ENCODE measurements around the gene NDUFS5. TPM values are rescaled to one million over a fixed set of nuclear protein-coding genes. Genes with fewer than 3 reads are reported as not detected.
"Not testable (repeated sequence)": the region's sequence is repeated elsewhere in the genome, so short reads cannot be mapped to it uniquely, and the experiment has no call there.

The NDUFS5 gene
- total RNA-seq, 2 donors from 2014 or later = 192 to 243 TPM

DNA sequence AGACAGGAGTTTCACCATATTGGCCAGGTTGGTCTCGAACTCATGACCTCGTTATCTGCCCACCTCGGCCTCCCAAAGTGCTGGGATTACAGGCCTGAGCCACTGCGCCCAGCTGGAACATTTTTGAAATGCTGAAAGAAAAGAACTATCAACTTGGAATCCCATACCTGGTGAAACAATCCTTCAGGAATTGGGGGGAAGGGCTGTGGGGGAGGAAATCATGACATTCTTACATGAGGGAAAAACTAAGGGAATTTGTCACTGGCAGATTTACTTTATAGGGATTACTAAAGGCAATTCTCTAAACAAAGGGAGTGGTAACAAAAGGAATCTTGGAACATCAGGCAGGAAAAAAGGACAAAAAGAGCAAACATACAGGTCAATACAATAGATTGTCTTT is 25.8 kb downstream of the NDUFS5 start:
- no peaks in the 10 kb centered on the region for H3K27me3 ChIP-seq
- no peaks in the 10 kb centered on the region for H3K36me3 ChIP-seq (replicated peaks in 1 of 2; ENCODE audit: insufficient read depth in 1 of 2, low read depth in 2 of 2)
- no peak for TF ChIP-seq POLR2A (IDR thresholded peaks at IDR 0.05)
- TF ChIP-seq, protein P1, sequence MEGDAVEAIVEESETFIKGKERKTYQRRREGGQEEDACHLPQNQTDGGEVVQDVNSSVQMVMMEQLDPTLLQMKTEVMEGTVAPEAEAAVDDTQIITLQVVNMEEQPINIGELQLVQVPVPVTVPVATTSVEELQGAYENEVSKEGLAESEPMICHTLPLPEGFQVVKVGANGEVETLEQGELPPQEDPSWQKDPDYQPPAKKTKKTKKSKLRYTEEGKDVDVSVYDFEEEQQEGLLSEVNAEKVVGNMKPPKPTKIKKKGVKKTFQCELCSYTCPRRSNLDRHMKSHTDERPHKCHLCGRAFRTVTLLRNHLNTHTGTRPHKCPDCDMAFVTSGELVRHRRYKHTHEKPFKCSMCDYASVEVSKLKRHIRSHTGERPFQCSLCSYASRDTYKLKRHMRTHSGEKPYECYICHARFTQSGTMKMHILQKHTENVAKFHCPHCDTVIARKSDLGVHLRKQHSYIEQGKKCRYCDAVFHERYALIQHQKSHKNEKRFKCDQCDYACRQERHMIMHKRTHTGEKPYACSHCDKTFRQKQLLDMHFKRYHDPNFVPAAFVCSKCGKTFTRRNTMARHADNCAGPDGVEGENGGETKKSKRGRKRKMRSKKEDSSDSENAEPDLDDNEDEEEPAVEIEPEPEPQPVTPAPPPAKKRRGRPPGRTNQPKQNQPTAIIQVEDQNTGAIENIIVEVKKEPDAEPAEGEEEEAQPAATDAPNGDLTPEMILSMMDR (IDR thresholded peaks at IDR 0.05) = no peak
- WGBS, 2 donors = 90 to 92% methylated on average over 4 of the region's 4 CpGs
- no peak overlapping the region for H3K4me3 ChIP-seq
- no peak for ATAC-seq
- no peak for DNase-seq
- H3K9me3 ChIP-seq = no peaks in the 10 kb centered on the region
- H3K4me1 ChIP-seq = no peaks in the 10 kb centered on the region
- H3K27ac ChIP-seq = no peak overlapping the region
- intact Hi-C loops (cut with DNase I) = no loop called here

DNA sequence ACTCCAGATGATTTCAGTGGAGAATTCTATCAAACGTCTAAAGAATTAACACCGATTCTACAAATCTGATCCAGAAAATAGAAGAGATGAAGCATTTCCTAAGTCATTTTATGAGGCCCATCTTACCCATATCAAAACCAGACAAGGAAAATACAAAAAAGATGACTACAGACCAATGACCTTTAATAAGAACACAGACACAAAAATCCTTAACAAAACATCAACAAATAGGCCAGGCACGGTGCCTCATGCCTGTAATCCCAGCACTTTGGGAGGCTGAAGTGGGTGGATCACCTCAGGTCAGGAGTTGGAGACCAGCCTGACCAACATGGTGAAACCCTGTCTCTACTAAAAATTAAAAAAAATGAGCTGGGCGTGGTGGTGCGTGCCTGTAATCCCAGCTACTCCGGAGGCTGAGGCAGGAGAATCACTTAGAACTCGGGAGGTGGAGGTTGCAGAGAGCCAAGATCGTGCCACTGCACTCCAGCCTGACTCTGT is 29.1 kb downstream of the NDUFS5 start:
- H3K4me3 ChIP-seq; ATAC-seq; intact Hi-C loops (cut with DNase I); H3K4me1 ChIP-seq; H3K36me3 ChIP-seq (replicated peaks in 1 of 2; ENCODE audit: insufficient read depth in 1 of 2, low read depth in 2 of 2); H3K27ac ChIP-seq; H3K9me3 ChIP-seq; H3K27me3 ChIP-seq; DNase-seq: not testable (repeated sequence)
- 90 to 92% methylated on average over 8 of the region's 8 CpGs for WGBS, 2 donors

DNA sequence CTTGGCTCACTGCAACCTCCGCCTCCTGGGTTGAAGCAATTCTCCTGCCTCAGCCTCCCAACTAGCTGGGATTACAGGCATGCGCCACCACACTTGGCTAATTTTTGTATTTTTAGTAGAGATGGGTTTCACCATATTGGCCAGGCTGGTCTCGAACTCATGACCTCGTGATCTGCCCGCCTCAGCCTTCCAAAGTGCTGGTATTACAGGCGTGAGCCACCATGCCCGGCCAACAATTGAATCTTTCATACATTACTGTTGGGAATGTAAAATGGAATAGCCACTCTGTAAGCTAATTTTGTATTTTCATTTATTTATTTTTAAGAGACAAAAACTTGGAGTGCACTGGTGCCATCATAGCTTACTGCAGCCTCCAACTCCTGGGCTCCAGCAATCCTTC is 35.4 kb downstream of the NDUFS5 start:
- H3K4me3 ChIP-seq; DNase-seq; ATAC-seq; H3K36me3 ChIP-seq (replicated peaks in 1 of 2; ENCODE audit: insufficient read depth in 1 of 2, low read depth in 2 of 2); H3K9me3 ChIP-seq; H3K27me3 ChIP-seq; H3K4me1 ChIP-seq; intact Hi-C loops (cut with DNase I); H3K27ac ChIP-seq: not testable (repeated sequence)
- 94% methylated on average over 7 of the region's 7 CpGs for WGBS, 2 donors

DNA sequence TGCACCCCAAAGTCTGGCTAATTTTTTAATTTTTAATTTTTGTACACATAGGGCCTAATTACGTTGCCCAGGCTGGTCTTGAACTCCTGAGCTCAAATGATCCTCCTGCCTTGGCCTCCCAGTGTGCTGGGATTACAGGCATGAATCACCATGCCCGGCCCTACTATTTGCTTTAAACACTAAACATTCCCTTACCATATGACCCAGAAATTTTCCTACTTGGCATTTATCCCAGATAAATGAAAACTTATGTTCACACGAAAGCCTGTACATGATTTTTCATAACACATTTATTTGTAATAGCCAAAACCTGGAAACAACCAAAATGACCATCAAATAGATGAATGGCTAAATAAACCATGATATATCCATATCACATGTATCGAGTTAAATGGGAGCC is 35.8 kb downstream of the NDUFS5 start:
- Histone ChIP-seq H3K27me3 (no peaks in the 10 kb centered on the region), H3K9me3 (no peaks in the 10 kb centered on the region), H3K27ac (no peak overlapping the region), H3K4me3 (no peak overlapping the region), H3K36me3 (replicated peaks in 1 of 2; ENCODE audit: insufficient read depth in 1 of 2, low read depth in 2 of 2) (no peaks in the 10 kb centered on the region), H3K4me1 (no peaks in the 10 kb centered on the region)
- DNase-seq (no peak), ATAC-seq (no peak)
- intact Hi-C loops (cut with DNase I) = no loop called here
- WGBS, 2 donors = 66 to 75% methylated on average over 4 of the region's 4 CpGs
- TF ChIP-seq, protein P1 (IDR thresholded peaks at IDR 0.05) = no peak
- no peak for TF ChIP-seq POLR2A (IDR thresholded peaks at IDR 0.05)

DNA sequence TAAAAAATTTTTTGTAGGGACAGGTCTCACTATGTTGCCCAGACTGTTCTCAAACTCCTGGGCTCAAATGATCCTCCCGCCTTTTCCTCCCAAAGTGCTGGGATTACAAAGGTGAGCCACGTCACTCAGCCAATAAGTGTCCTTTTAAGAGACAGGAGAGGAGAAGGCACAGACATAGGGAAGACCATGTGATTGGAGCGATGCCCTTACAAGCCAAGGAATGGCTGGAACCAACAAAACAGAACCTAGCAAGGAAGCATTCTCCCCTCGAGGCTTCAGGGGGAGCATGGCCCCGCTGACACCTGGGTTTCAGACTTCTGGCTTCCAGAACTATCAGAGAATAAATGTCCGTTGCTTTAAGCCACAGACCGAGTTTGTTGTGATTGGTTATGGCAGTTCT is 37.0 kb downstream of the NDUFS5 start:
- intact Hi-C loops (cut with DNase I) = no loop called here
- Histone ChIP-seq H3K4me3 (no peak overlapping the region), H3K9me3 (no peaks in the 10 kb centered on the region), H3K27ac (no peak overlapping the region), H3K27me3 (no peaks in the 10 kb centered on the region), H3K4me1 (no peaks in the 10 kb centered on the region), H3K36me3 (replicated peaks in 1 of 2; ENCODE audit: insufficient read depth in 1 of 2, low read depth in 2 of 2) (no peaks in the 10 kb centered on the region)
- no peak for DNase-seq
- WGBS, 2 donors = 58 to 80% methylated on average over 7 of the region's 7 CpGs
- ATAC-seq = no peak
- TF ChIP-seq POLR2A (IDR thresholded peaks at IDR 0.05) = no peak
- TF ChIP-seq, protein P1 (IDR thresholded peaks at IDR 0.05) = no peak

DNA sequence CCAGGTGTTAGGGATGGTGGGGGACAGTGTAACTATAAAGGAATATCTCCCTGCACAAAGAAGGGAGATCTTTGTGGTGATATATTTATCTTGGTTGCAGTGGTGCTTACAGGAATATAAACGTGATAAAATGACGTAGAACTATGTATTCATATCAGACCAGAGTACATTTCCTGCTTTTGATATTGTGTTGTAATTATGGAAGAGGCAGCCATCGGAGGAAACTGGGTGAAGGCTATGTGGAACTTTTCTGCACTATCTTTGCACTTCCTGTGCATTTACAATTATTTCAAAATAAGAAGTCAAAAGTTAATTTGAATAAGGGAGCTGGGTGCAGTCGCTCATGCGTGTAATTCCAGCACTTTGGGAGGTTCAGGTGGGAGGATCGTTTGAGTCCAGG is 37.6 kb downstream of the NDUFS5 start:
- DNase-seq = no peak
- Histone ChIP-seq H3K9me3 (no peaks in the 10 kb centered on the region), H3K36me3 (replicated peaks in 1 of 2; ENCODE audit: insufficient read depth in 1 of 2, low read depth in 2 of 2) (no peaks in the 10 kb centered on the region), H3K27me3 (no peaks in the 10 kb centered on the region), H3K4me3 (no peak overlapping the region), H3K27ac (no peak overlapping the region), H3K4me1 (no peaks in the 10 kb centered on the region)
- ATAC-seq = no peak
- WGBS, 2 donors = 59 to 60% methylated on average over 6 of the region's 6 CpGs
- TF ChIP-seq, protein P1 (IDR thresholded peaks at IDR 0.05) = no peak
- no peak for TF ChIP-seq POLR2A (IDR thresholded peaks at IDR 0.05)
- intact Hi-C loops (cut with DNase I) = no loop called here

All from body of pancreas (tissue), 4 donors.